CMK (cell line): ENCODE data around the gene NUDT17.

Experiments
- DNase-seq: peaks from one replicate; pipeline ENCODE4 v3.0.0-alpha.2; 2010; ENCODE audit warnings: low read depth

The NUDT17 gene

DNA sequence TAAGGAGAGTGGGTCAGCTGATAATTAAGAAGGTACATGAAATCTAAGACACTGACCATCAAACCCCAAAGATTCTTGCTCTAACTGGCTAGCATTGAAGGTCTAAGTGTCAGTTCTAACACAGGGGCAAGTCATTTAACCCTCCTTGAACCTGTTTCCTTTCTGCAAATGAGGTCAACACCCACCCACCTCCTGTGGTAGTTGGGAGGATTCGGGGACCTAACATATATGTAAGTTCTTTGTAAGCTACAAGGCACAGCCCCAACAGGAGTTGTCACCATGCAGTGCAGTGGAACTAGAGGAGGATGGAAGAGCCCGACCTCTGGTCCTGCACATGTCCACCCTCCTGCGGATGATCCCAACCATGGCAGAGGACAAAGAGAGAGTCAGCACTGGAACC lies 2.4 kb downstream of the NUDT17 start:
- no peak for DNase-seq

DNA sequence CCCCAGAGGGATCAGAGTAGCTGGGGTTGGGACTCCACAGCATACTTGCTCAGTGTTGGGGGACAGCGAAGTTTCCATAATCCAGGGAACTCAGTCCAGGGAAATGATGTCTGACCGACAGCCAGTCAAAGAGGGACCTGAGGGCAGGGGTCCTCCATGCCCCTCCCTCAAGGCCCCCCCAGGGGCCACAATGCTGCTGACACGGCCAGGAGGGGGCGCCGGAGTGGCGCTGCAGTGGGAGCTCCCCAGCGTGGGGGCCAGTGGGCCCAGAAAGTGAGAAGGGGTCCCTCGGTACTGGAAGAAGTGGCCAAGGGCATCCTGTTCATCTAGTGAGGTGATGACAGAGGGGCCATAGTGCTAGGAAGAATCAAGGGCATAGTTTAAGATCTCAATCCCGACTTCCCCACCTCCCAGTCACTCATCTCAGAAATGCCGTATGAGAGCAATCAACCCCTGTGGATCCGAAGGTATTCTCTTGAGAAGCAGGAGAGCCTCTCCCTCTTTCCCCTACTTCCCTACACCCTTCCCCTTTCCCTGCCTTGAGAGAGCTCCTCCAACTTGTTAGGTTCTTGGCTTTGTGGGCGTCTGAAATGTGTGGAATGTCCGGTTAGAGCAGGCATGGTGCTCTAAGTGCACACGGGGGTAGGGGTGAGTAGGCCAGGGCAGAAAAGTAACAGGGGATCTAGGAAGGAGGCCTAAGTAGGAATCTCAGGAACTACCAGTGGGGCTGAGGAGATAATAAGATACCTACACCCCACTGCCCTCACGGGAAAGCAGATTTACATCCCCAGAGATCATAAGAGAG lies 4.1 kb downstream of the NUDT17 start:
- DNase-seq = no peak

GRCh38 chr1:145855426-145855948 lies 10.1 kb downstream of the NUDT17 start:
- no peak for DNase-seq

DNA sequence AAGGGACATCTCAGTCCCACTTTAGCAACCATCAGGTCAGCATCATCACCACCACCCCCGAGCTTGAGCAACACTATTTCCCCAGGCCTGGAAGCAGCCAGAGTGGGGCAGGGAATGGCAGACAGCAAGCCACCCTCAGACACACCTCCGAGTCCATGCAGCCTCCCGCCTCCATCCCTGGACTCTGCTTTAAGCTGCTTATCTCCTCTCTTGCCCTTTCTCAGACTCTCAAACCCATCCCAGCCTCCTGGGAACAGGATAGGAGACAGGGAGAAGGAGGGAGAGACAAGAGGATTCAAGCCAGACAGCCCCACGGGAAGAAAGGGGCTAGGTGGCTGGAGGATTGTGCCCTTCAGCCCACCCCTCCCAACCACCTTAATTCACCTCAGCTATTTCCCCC lies 11.7 kb downstream of the NUDT17 start:
- DNase-seq = no peak

DNA sequence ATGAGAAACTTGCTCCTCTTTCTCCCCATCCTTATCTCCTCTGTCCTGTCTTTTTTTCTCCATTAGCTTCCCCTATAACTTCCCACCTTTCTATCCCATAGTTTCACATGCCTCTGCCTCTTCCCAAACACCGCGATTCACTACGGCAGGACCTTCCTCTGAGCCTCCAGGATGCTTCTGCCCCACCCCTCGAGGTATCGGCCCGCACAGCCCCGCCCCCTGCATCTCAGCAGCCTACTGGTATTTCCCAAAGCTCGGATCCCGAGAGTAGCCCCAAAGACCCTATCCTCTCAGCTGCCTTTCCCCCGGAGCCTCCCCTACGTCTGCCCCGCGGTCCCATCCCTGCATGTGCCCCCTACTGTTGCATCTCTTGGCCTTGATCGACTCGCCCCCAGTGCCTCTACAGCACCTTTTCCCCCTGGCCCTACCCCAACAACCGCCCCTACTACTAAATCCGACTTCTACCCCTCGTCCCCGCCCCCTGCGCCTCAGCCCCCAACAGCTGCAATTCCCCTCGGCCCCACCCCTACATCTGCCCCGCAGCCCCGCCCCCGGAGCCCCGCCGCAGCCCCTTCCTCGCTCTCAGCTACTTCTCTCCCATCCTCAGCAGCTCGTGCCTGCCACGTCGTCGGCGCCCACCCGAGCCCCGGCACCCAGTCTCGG lies 12.9 kb downstream of the NUDT17 start:
- DNase-seq = peak; percentile 21

DNA sequence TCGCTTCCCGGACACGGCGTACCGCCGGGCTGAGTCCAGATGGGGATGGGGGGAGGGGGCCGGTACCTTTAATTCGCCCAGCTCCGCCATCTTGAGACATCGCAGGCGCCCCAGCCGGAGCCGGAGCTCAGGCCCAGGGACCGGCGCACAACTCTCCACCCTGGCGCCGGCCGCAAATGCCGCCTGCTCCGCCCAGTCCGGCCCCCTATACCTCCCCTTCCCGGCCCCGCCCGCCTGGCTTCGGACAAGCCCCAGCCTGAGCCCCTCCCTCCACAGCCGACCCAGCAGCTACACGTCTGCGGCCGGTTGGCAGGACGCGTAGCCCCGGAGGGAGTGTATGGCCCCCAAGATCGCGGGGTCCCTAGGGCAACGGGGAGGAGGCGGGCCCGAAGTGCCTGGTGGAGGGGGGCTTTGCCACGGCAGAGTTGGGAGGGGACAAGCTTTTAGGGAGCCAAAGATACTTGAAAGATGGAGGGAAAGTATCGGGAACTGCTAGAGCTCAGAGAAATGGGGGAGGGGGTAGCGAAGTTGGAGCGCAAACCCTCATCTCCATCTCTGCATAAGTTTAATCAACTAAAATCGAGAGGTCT lies 13.6 kb downstream of the NUDT17 start, which contains the start of gene PIAS3:
Gene PIAS3, minus strand, starts transcription at position 181 of the 590 bp plus-strand sequence. Its CDS starts 91 bp downstream, at position 90.
- peak; percentile 81 for DNase-seq

GRCh38 chr1:145859491-145860023 lies 14.1 kb downstream of the NUDT17 start:
- peak; percentile 62 for DNase-seq

DNA sequence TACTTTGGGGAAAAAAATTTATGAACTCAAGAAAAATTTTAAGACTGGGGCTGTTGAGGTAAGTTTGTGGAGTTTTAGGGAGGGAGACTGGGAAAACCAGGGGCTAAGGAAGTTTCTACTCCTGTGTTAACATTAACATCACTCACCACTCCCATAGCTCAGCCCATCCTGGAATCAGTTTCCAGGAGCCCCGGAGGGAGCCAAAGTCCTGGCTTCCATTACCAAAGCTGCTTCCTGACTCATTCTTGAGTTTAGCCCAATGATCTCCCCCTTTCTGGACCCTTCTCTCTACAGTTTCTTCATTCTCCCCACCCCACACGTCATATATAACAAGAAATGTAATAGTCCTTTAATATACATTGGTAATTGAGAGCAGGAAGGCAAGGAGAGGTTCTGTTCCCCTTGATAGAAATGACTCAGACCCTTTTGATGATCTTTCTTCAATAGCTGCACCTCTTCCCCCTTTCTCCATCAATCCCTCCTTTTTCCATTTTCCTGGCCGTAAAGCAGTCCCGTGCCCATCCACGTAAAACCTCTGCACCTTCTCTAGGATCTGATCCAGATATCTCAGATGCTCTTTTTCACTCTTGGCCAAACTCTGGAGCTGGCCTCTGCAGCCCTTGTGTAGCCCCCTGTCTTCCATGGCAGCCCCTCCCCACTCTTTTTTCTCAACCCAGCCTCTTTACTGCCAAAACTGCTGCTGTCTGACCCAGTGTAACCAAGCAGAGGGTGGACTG lies 18.0 kb downstream of the NUDT17 start:
- no peak for DNase-seq

DNA sequence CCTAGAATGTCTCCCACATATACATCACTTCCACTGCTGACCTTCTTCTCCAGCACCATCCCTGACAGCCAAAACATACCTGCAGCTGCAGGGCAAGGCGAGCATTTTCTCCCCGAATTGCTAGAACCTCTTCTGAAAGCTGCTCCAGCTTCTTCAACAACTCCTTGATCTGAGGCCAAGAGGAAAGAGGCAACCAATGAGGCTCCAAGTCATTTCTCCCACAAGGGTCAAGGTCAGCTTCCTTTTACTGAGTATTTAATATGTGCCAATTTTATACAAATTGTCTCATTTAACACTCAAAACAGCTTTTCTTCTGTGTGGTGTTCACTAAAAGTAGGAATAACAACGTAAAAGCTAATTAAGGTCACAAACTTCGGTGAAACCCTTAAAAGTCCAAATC lies 22.8 kb downstream of the NUDT17 start:
- DNase-seq = no peak

GRCh38 chr1:145871994-145872924 lies 26.8 kb downstream of the NUDT17 start:
- peak; percentile 18 for DNase-seq

- no peak for DNase-seq
Observed at GRCh38 chr1:145874646-145875045, 29.2 kb downstream of the NUDT17 start.

GRCh38 chr1:145877923-145878486 lies 32.6 kb downstream of the NUDT17 start:
- DNase-seq = no peak

DNA sequence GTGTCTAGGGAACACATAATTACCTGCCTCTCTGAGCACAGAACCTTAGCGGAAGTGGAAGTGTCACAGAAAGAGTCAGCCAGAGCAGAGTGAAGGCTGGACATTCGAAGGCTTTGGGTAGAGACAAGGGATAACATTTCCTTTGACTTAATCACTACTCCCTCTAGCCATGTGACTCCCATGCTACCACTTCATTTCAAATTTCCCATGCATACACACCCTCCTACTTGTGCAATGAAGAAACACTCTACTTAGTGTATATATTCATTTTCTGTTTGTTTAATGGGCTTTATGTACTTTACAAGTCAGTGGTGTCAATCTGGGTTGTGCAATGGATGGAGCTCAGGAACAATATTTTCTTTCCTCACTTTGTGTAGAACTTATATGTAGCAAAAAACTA lies 33.3 kb downstream of the NUDT17 start:
- DNase-seq = no peak

DNA sequence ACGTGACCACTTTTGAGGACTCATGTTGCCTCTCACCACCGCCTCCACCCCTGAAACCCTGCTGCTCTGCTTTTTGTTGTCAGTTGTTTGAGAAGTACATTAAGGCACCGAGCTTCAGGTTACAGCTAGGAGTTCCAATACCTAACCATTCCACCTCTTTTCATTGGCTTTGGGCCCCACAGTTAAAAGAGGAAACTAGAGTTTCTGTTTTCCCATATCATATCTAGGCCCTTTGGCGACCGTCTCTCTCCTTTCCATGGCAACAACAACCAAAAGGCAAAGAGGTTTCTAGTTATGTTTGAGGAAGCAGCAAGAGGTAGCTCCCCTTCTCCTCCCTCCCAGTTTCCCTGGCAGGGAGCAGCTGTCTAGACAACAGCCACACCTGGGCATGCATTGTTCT lies 34.3 kb downstream of the NUDT17 start:
- DNase-seq = no peak

DNA sequence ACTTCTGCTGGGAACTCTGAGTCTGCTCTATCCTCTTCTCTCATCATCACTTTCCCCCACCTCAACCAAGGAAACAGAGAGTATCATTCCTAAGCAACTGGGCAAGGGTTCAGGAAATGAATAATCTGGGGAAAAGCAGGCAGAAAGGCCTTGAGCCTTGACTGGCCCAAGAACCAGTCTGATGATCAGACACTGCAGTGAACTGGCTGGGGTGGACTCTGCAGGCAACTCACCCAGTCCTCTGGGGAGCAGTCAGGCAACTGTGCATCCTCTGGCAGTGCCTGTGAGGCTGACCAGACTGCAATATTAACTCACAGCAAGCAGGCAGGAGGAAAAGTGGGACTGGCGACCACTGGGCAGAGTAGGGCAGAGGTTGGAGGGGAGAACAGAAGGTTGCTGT lies 39.2 kb downstream of the NUDT17 start:
- DNase-seq = no peak

DNA sequence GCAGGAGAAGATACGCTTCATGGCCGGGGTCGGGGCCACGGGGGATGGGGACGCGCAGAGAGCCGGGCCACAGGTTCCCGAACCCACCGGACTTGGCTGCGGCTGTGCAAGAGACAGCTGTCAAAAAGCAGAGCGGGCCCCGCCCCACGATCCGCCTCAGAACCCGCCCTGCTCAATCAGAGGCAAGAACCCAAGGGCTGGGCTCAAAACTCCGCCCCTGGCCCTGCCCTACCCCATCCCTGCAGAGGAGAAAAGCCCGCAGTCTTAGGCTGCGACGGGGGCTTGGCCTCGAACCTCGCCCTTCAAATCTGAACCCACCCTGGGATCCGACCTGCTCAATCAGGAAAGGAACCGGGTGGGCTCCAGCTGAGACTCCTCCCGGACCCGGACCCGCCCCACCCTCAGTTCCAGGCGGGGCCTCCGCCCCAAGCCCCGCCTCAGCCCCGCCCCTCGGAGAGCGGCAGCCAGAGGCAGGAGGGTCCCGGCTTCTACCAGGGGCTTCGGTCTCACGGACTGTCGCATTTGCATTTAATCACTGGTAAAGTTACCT lies 40.4 kb downstream of the NUDT17 start, which contains the start of gene ANKRD35:
Gene ANKRD35, minus strand, starts transcription at position 129 of the 550 bp plus-strand sequence. Its CDS starts 108 bp downstream, at position 21.
- DNase-seq = no peak

DNA sequence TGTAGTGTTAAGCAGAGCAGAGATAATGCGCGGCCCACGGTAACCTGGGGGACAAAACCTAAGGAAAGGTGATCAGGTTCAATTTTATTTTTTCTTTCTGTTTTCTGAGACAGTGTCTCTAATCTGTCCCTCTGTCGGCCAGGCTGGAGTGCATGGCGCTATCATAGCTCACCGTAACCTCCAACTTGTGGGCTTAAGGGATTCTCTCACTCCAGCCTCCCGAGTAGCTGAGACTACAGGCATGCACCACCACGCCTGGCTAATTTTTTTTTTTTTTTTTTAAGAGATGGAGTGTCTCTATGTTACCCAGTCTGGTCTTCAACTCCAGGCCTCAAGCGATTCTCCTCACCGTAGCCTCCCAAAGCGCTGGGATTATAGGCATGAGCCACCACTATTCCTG lies 41.0 kb downstream of the NUDT17 start:
- DNase-seq = no peak

DNA sequence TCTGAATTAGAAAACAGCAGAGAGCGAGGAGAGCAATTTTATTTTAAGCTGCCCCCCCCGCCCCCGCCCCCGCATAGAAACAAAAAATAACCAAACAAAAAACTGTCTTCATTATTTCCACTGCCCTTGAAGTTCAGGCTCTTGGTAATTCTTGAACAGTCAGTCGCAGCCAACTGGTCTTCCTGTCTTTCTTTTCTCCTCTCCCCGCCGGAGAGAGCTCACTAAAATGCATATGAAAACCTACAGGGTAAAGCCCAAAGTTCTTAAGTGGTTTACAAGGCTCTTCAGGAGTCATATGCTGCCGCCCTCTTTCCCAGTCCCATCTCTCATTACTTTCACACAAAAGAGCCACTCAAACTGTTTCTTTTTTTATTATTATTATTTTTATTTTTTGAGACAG lies 41.4 kb downstream of the NUDT17 start:
- DNase-seq = no peak

DNA sequence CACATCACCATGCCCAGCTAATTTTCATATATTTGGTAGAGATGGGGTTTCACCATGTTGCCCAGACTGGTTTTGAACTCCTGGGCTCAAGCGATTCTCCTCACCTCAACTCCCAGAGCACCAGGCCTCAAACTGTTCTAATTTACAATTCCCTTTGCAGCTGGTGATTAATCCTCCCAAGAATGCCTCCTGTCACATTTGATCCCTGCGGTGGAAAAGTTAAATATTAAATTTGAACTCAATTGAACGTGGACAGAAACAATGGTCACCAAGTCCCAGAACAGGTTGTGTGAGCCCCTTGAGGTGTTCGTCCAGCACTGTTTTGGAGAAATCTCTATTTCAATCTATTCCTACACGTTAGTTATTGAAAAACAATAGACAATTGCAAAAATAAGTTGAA lies 42.2 kb downstream of the NUDT17 start:
- DNase-seq = no peak

DNA sequence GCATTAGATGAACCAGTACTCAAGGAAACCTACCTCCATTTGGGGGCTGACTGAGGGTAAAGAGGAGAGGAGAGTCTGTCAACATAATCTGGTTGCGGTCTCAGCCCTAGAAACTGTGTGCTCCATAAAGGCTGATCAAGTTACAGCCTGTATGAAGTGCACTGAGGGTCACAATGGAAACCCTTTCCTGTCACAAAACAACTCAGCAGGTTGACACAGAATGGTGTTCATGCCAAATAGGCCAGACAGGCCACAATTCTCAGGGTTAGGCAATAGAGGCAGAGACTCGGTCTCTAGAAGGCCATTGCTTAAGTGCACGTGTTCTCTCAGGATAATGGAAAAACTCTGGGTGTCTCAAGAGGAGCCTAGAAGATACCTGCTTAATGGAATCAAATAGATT lies 44.3 kb downstream of the NUDT17 start:
- DNase-seq = no peak
